ENCODE measurements around the gene IP6K1.

- TF ChIP-seq EZH2 (IDR thresholded peaks at IDR 0.05; ENCODE audit: borderline replicate concordance, control insufficient read depth, low read depth, low read length) (no peak), YY1 (IDR thresholded peaks at IDR 0.05; ENCODE audit: low read depth, low read length) (no peak), CEBPB (IDR thresholded peaks at IDR 0.05; ENCODE audit: borderline replicate concordance in 1 of 2, low read depth in 2 of 2, low read length in 2 of 2) (no peak), EGR1 (IDR thresholded peaks at IDR 0.05; ENCODE audit: borderline replicate concordance in 1 of 2, low read depth in 2 of 2, low read length in 2 of 2) (no peak), SMC3 (IDR thresholded peaks at IDR 0.05; ENCODE audit: borderline replicate concordance, low read length) (no peak)
Observed at GRCh38 chr3:49709852-49710251, 76.5 kb downstream of the IP6K1 start.
